A204.1 (cell line): ENCODE measurements around the gene GPM6B.
A peak's percentile ranks its signal among the peaks of the same experiment; 100 is the strongest.
"Not testable (repeated sequence)": the region's sequence is repeated elsewhere in the genome, so short reads cannot be mapped to it uniquely, and the experiment has no call there.

Experiments
- FAIRE-seq: peaks from 2 replicates; lab custom pipeline; 2012; peaks lifted over from hg19 to GRCh38; lab: Jason Lieb, UNC

GPM6B gene

GRCh38 chrX:13764281-13764680 lies 52.6 kb downstream of the GPM6B start:
- no peak for FAIRE-seq

- FAIRE-seq, result no peak
Measured at GRCh38 chrX:13763489-13763888, 53.4 kb downstream of the GPM6B start.

GRCh38 chrX:13761606-13762414 lies 55.1 kb downstream of the GPM6B start:
- FAIRE-seq, result no peak

GRCh38 chrX:13760426-13760825 lies 56.5 kb downstream of the GPM6B start:
- no peak for FAIRE-seq

- no peak for FAIRE-seq
Measured at GRCh38 chrX:13759152-13759718, 57.7 kb downstream of the GPM6B start.

- no peak for FAIRE-seq
Measured at GRCh38 chrX:13756381-13756780, 60.5 kb downstream of the GPM6B start.

- FAIRE-seq, result no peak
Measured at GRCh38 chrX:13755254-13755653, 61.6 kb downstream of the GPM6B start.

GRCh38 chrX:13754765-13755164 lies 62.1 kb downstream of the GPM6B start:
- no peak for FAIRE-seq

- FAIRE-seq, result no peak
Measured at GRCh38 chrX:13752646-13753045, 64.2 kb downstream of the GPM6B start.

GRCh38 chrX:13752141-13752540 lies 64.8 kb downstream of the GPM6B start:
- no peak for FAIRE-seq

- no peak for FAIRE-seq
Measured at GRCh38 chrX:13750812-13751211, 66.1 kb downstream of the GPM6B start.

GRCh38 chrX:13750204-13750603 lies 66.7 kb downstream of the GPM6B start:
- peak; percentile 29 for FAIRE-seq

- FAIRE-seq, result no peak
Measured at GRCh38 chrX:13748486-13748885, 68.4 kb downstream of the GPM6B start.

- peak; percentile 41 for FAIRE-seq
Measured at GRCh38 chrX:13747836-13748235, 69.1 kb downstream of the GPM6B start.

- no peak for FAIRE-seq
Measured at GRCh38 chrX:13742397-13743176, 74.3 kb downstream of the GPM6B start.

GRCh38 chrX:13741695-13742094 lies 75.2 kb downstream of the GPM6B start:
- FAIRE-seq, result no peak

GRCh38 chrX:13734278-13735172 lies 82.4 kb downstream of the GPM6B start, which contains the start of the genes OFD1 and TRAPPC2:
TSS of gene OFD1 (plus strand) at chrX:13734748. CDS start at chrX:13735072, 324 bp downstream.
TSS of gene TRAPPC2 (minus strand) at chrX:13734620. CDS start at chrX:13719963, 14,657 bp downstream.
- FAIRE-seq, result peak; percentile 98

GRCh38 chrX:13733506-13733905 lies 83.4 kb downstream of the GPM6B start:
- no peak for FAIRE-seq

- no peak for FAIRE-seq
Measured at GRCh38 chrX:13732246-13733067, 84.4 kb downstream of the GPM6B start.

GRCh38 chrX:13730523-13730922 lies 86.4 kb downstream of the GPM6B start:
- not testable (repeated sequence) for FAIRE-seq

- not testable (repeated sequence) for FAIRE-seq
Measured at GRCh38 chrX:13726583-13726982, 90.3 kb downstream of the GPM6B start.
